Neural cell (in vitro differentiated cells): ENCODE measurements around the gene LARP1.

Source experiments
- CTCF ChIP-seq: fragments of 450-650 bp; IDR thresholded peaks from 2 replicates; pipeline ENCODE4 v1.5.1; 2014; ENCODE audit warnings: antibody characterized with exemption, mild to moderate bottlenecking, moderate library complexity; ENCODE audit not compliant: poor library complexity, severe bottlenecking
- EP300 ChIP-seq: fragments of 450-650 bp; conservative IDR thresholded peaks from 2 replicates; pipeline ENCODE4 v1.6.1; 2014; ENCODE audit warnings: antibody characterized with exemption, mild to moderate bottlenecking, moderate library complexity; ENCODE audit not compliant: poor library complexity, severe bottlenecking
- EZH2 ChIP-seq: fragments of 200-600, 300-800 bp; shearing (Covaris generic), sonication (generic); IDR thresholded peaks from 2 replicates; pipeline ENCODE4 v1.6.1; 2014; ENCODE audit warnings: antibody characterized with exemption, low read length, borderline replicate concordance, mild to moderate bottlenecking; ENCODE audit not compliant: insufficient read depth, poor library complexity, severe bottlenecking
- MXI1 ChIP-seq: fragments of 450-650 bp; conservative IDR thresholded peaks from 2 replicates; pipeline ENCODE4 v1.6.1; 2014; ENCODE audit warnings: antibody characterized with exemption, mild to moderate bottlenecking; ENCODE audit not compliant: poor library complexity, severe bottlenecking
- POLR2AphosphoS5 ChIP-seq: IDR thresholded peaks from 2 replicates; pipeline ENCODE4 v1.6.1; 2012
- RAD21 ChIP-seq: fragments of 450-650 bp; conservative IDR thresholded peaks from 2 replicates; pipeline ENCODE4 v1.6.1; 2014; ENCODE audit warnings: antibody characterized with exemption, mild to moderate bottlenecking, moderate library complexity
- REST ChIP-seq: IDR thresholded peaks from 2 replicates; pipeline ENCODE4 v1.6.1; 2012; ENCODE audit warnings: borderline replicate concordance
- SMC3 ChIP-seq: fragments of 450-650 bp; conservative IDR thresholded peaks from 2 replicates; pipeline ENCODE4 v1.6.1; 2014; ENCODE audit warnings: antibody characterized with exemption, mild to moderate bottlenecking, moderate library complexity; ENCODE audit not compliant: poor library complexity
- TAF1 ChIP-seq: IDR thresholded peaks from 2 replicates; pipeline ENCODE4 v1.6.1; 2012; ENCODE audit warnings: low read depth

- TF ChIP-seq CTCF = no peak
- no peak for TF ChIP-seq REST
- TF ChIP-seq POLR2AphosphoS5 = no peak
- TF ChIP-seq EP300 = no peak
- no peak for TF ChIP-seq EZH2
- no peak for TF ChIP-seq RAD21
- TF ChIP-seq TAF1 = no peak
- TF ChIP-seq MXI1 = no peak
- no peak for TF ChIP-seq SMC3
These were observed 107.6 kb downstream of the LARP1 start for GRCh38 chr5:154862766-154863165.
